Measurements from ENCODE around the gene ZNF256. TPM values are rescaled to one million over a fixed set of nuclear protein-coding genes. Genes with fewer than 3 reads are reported as not detected.

ZNF256 gene
- total RNA-seq (1 to 10 TPM; 2.8 to 4.8 (median 3.8) TPM), polyA plus RNA-seq (1 to 10 TPM in 2 of 3 donors, under 1 TPM in 1; 0.69 to 3.2 (median 2.4) TPM)

GRCh38 chr19:57947419-57948134 is at the start of gene ZNF256:
Gene ZNF256 (minus strand): TSS chr19:57947706. CDS start chr19:57947474, 232 bp downstream.
- Histone ChIP-seq H3K4me3 (peak within 1 kb of the TSS; percentile 80 to 96 (median 92)), H3K27me3 (no peaks in the 10 kb centered on the region), H3K36me3 (peaks cover 7 to 21% (median 16%) of the 10 kb centered on the region in 4 donors), H3K27ac (peak within 1 kb of the TSS; percentile 83 to 88 (median 86)), H3K4me1 (peaks cover 0 to 16% (median 12%) of the 10 kb centered on the region in 4 donors), H3K9me3 (peaks cover 0 to 27% (median 6%) of the 10 kb centered on the region in 4 donors)
- DNase-seq = peak; percentile 97
- WGBS, 2 donors = 8 to 9% methylated on average over 54 of the region's 54 CpGs
- TF ChIP-seq CTCF (IDR thresholded peaks at IDR 0.05) (peak; percentile 51 to 67 (median 60)), POLR2AphosphoS5 (IDR thresholded peaks at IDR 0.05) (peak; percentile 47 to 79 (median 72)), EP300 (IDR thresholded peaks at IDR 0.05) (no peak), POLR2A (IDR thresholded peaks at IDR 0.05) (peak; percentile 19 to 27)
- intact Hi-C loops (cut with DNase I) = loop anchor here (2.0 to 5.0 kb wide), 3 partner anchors 31 to 207 kb away; partner anchors contain the start of genes ZNF417 and ZNF606

- 95 to 98% methylated on average over 1 of the region's 1 CpG for WGBS, 2 donors
- H3K36me3 ChIP-seq = peaks cover 13 to 90% (median 60%) of the 10 kb centered on the region in 4 donors
- H3K4me3 ChIP-seq = no peak overlapping the region
- TF ChIP-seq POLR2A (IDR thresholded peaks at IDR 0.05) = no peak
- no peak for TF ChIP-seq EP300 (IDR thresholded peaks at IDR 0.05)
- no peak for TF ChIP-seq CTCF (IDR thresholded peaks at IDR 0.05)
- no peak for TF ChIP-seq POLR2AphosphoS5 (IDR thresholded peaks at IDR 0.05)
- DNase-seq = no peak
- H3K9me3 ChIP-seq = peaks cover 43 to 65% (median 57%) of the 10 kb centered on the region in 4 donors
- no peak overlapping the region for H3K27ac ChIP-seq
- intact Hi-C loops (cut with DNase I) = no loop called here
- H3K4me1 ChIP-seq = no peaks in the 10 kb centered on the region
- H3K27me3 ChIP-seq = no peaks in the 10 kb centered on the region
Observed at GRCh38 chr19:57992841-57993240, 45.3 kb upstream of the ZNF256 start.

- Histone ChIP-seq H3K27ac (no peak overlapping the region), H3K4me1 (no peaks in the 10 kb centered on the region), H3K36me3 (peaks cover 45 to 86% (median 68%) of the 10 kb centered on the region in 4 donors), H3K4me3 (no peak overlapping the region), H3K9me3 (peaks cover 80 to 99% (median 93%) of the 10 kb centered on the region in 4 donors), H3K27me3 (no peaks in the 10 kb centered on the region)
- intact Hi-C loops (cut with DNase I) = no loop called here
- TF ChIP-seq POLR2AphosphoS5 (IDR thresholded peaks at IDR 0.05) (no peak), EP300 (IDR thresholded peaks at IDR 0.05) (no peak), CTCF (IDR thresholded peaks at IDR 0.05) (no peak), POLR2A (IDR thresholded peaks at IDR 0.05) (no peak)
- WGBS, 2 donors = 95 to 97% methylated on average over 3 of the region's 3 CpGs
- DNase-seq = no peak
Observed at GRCh38 chr19:57978586-57979289, 31.2 kb upstream of the ZNF256 start.

- peaks cover 56 to 91% (median 81%) of the 10 kb centered on the region in 4 donors for H3K9me3 ChIP-seq
- H3K4me3 ChIP-seq = no peak within 1 kb of the TSS
- DNase-seq = no peak
- peaks cover 6 to 57% (median 28%) of the 10 kb centered on the region in 4 donors for H3K36me3 ChIP-seq
- intact Hi-C loops (cut with DNase I) = no loop called here
- no peaks in the 10 kb centered on the region for H3K4me1 ChIP-seq
- WGBS, 2 donors = 96 to 97% methylated on average over 4 of the region's 4 CpGs
- H3K27me3 ChIP-seq = no peaks in the 10 kb centered on the region
- TF ChIP-seq POLR2AphosphoS5 (IDR thresholded peaks at IDR 0.05) = no peak
- no peak for TF ChIP-seq CTCF (IDR thresholded peaks at IDR 0.05)
- no peak for TF ChIP-seq EP300 (IDR thresholded peaks at IDR 0.05)
- no peak for TF ChIP-seq POLR2A (IDR thresholded peaks at IDR 0.05)
- H3K27ac ChIP-seq = no peak within 1 kb of the TSS
Observed at GRCh38 chr19:57974434-57974833, 26.9 kb upstream of the ZNF256 start, which contains the start of gene C19orf18. Gene C19orf18 (minus strand): TSS chr19:57974534. CDS start chr19:57974432, 102 bp downstream.

Measured in sigmoid colon (tissue), 7 donors.